HG03025 (cell line): ENCODE measurements around the gene INMT.

Experiments used
- ATAC-seq: cut with Tn5 transposase; IDR thresholded peaks from one replicate; pipeline ENCODE4 v1.9.1; 2021; ENCODE audit warnings: mild to moderate bottlenecking, moderate library complexity; ENCODE audit not compliant: unreplicated experiment, low FRiP score

The INMT gene

GRCh38 chr7:30727061-30727945 is 24.6 kb upstream of the INMT start:
- no peak for ATAC-seq

- ATAC-seq, result no peak
Measured at GRCh38 chr7:30728591-30729100, 23.3 kb upstream of the INMT start.

GRCh38 chr7:30729642-30730041 is 22.3 kb upstream of the INMT start:
- no peak for ATAC-seq

- ATAC-seq, result no peak
Measured at GRCh38 chr7:30730097-30730496, 21.8 kb upstream of the INMT start.

- ATAC-seq, result no peak
Measured at GRCh38 chr7:30730996-30731395, 20.9 kb upstream of the INMT start.

DNA sequence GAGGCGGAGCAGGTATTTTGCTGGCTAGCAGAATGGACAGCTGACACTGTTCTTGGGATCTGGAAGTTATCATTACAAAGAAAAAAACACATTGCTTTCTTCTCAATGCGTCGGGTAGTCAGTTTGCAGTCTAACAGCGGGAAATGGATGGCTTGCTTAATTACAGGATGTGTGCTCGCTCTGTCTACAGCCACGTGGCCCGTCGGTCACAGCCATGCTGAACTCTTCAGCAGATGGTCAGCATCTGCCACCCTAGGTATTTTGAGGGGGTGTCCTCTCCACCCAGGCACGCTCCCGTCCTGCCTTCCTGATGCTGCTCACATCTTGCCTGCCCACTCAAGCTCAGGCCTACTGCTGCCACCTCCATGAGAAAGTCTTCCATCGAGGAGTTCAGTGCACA is 20.4 kb upstream of the INMT start:
- ATAC-seq, result no peak

GRCh38 chr7:30732606-30733005 is 19.3 kb upstream of the INMT start:
- ATAC-seq, result no peak

DNA sequence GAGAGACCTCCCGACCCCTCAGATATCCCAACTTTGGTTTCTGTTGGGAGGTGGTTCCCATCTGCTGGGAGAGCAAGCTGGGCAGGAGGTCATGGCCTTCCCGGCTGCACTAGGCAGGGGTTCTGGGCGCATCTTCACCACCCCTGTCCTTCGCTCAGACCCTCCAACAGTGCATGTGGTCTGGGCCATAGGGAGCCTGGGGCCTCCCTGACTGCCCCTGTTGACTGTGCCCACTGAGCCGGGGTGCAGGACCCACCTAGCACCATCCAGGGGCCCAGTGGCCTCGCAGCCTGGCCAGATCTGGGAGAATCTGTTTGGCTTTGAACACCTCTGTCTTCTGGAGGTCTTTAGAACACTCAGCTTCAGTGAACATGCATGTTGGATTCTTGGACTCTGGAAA is 18.7 kb upstream of the INMT start:
- no peak for ATAC-seq

DNA sequence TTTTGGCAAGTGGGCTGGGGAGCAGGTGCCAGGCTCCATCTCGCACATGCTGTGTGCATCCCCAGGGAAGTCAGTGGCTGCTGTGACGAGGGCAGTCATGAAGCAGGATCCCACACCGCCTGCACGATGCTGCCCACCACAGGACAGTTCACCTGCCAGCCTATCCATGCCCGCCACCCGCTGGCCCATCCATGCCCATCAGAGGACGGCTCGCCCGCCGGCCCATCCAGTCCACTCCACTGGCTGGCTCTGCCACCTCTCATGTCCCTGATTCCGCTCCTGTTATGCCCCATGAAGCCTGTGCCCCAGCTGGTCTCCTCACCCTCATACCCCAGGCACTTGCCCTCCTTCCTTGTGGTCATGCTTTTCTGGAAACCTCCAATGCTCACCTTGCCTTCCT is 18.2 kb upstream of the INMT start:
- no peak for ATAC-seq

DNA sequence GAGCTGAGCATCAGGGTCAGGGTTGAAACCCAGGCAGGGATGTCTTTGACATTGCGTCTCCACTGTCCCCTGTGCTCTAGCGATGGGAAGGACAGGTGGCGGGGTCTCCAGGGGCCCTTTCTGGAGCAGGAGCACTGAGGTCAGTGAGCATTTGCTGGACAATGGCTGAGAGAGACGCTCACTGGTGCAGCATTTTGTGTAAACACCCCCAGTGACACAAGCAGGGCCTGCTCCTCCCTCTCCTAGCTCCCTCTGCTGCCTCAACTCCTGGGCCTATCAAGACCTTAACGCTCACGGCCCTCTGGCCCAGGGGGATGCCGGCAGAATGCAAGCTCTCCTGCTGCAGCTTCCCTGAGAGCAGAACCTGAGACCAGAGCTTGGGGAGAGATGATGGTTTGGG is 17.4 kb upstream of the INMT start:
- ATAC-seq, result no peak

DNA sequence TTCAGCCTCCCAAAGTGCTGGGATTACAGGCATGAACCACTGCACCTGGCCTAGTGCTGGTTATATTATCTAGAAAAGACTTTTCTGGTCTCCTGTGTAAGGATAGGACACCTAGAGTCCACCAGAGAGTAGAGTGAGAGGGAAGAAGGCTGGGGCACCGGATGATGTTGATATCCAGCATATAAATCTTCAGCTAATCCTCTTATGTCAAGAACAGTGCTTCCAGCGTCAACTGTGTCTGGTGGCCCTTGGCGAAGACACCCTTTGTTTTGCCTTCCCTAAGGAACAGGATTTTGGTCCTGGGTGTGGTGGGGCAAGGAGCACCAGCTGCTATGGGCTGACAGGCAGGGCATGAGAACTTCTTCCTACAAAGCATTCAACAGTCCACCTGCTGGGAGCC is 16.3 kb upstream of the INMT start:
- ATAC-seq, result no peak

GRCh38 chr7:30736291-30736690 is 15.6 kb upstream of the INMT start:
- ATAC-seq, result no peak

DNA sequence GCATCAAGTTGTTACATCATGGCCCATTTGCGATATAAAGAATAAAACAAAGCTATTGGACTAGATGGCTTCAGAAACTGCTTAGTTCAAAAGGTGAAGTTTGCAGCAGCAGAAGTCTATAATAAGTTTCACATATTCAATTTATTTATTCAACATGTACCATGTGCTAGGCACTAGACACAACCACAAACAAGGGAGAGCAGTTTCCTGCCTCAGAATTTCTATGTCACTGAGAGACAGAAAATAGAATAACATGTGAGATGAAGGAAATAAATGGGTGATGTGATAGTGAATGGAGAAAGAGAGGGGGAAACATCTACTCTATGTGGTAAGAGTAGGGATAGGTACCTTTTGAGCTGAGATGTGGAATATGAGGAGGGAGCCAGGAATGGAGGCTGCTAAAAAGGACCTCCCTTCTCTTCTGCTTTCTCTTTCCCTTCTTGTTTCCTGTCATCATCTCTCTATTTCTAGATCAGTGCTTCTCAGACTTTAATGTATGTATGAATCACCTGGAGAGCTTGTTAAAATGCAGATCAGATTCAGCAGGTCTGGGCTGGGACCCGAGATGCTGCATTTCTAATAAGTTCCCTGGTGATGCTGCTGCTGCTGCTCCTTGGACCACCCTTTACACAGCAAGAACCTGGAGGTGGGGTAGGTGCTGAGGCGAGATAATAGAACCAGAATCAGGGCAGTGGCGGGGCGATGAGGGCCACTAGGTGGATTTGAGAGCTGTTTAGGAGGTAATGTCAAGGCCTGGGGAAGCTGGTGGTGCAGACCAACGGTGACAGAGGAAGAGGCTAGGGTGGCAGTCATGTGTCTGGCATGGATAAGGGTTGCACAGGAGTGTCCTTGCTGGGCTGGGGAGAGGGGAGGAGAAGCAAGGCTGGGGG is 13.7 kb upstream of the INMT start:
- ATAC-seq, result no peak

- ATAC-seq, result no peak
Measured at GRCh38 chr7:30739691-30740090, 12.2 kb upstream of the INMT start.

DNA sequence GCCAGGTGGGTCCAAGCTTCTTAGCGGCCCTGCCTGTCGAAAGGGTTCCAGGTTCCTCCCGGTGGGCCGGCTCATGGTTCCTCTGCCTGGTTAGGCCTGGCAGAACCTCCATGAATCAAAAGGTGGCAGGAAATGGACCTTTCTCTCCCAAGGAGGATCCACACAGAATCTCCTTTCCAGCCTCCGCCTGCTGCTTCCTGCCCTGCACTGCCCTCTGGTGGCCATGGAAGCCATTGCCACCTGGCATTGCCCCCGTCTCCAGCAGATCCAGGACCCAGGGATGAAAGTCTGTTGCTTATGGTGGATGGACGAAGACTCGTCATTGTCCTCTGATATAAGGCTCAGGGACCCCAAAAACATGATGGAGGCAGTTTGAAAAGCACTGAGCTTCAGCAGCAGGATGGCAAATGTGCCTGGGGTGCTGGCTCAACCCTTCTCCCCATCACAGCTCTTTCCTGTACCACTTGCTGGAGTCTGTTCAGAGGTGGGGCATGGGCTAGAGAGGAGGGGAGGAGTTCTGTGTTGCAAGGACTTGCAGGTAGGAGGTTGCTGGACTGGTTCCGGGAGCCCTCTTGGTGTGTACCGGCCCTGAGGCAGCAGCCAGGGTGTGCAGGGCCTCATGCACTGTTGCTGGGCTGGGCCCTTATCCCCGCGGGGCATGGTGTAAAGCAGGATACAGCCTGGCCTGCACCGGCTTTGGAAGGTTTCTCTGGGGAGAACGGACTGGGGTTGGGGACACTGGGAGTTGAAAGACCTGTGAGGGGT is 11.3 kb upstream of the INMT start:
- no peak for ATAC-seq

DNA sequence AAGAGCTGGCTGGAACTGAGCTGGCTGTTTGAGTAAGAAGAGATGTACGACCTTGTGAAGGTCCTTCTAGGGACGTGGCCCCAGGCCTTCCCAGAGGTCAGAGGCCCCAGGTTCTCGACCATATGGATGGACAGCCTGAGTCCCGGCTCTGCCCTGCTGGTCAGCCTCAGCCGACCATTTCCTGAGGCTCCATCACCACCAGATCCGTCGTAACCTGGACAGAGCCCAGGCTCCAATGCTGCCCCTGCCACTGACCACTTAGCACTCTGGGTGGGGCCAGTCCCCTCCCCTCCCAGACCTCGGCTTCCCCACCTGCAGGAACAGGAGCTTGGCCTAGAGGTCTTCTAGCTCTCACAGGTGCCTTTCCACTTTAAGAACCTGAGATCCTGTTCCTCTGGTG is 10.6 kb upstream of the INMT start:
- no peak for ATAC-seq

- no peak for ATAC-seq
Measured at GRCh38 chr7:30743371-30744074, 8.4 kb upstream of the INMT start.

DNA sequence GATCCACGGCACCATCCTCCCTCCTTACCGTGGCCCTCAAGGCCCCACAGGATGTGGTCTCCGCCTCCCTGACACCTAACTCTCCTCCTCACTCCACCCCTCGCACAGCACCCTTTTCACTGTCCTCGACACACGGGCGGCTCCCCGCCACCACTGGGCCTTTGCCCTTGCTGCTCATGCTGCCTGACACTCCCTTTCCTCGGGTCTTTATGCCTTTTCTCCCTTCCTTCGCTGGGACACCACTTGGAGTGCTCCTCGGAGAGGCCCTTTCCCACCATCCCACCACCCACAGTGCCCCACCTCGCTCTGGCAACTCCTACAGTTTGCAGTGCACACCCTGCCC is 7.9 kb upstream of the INMT start:
- ATAC-seq, result no peak

- no peak for ATAC-seq
Measured at GRCh38 chr7:30745261-30745941, 6.5 kb upstream of the INMT start.

DNA sequence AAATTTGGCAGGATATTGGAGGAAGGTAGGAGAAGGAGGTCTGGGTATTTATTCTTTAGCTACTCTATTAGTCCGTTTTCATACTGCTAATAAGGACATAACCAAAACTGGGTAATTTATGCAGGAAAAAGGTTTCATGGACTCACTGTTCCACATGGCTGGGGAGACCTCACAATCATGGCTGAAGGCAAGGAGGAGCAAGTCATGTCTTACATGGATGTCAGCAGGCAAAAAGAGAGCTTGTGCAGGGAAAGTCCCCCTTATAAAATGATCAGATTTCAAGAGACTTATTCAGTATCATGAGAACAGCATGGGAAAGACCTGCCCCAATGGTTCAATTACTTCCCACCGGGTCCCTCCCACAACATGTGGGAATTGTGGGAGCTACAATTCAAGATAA is 1.9 kb upstream of the INMT start:
- no peak for ATAC-seq
